ENCODE results near the gene S100A4. TPM values are rescaled to one million over a fixed set of nuclear protein-coding genes. Genes with fewer than 3 reads are reported as not detected.

The S100A4 gene
- total and polyA plus RNA-seq, 2 donors: 76.8 to 305 TPM

- Histone ChIP-seq H3K27ac (ENCODE audit: low read depth in 1 of 2, low read length in 1 of 2) (no peak overlapping the region), H3K4me3 (ENCODE audit: low read length in 2 of 2) (no peak overlapping the region), H3K9me3 (ENCODE audit: control insufficient read depth in 2 of 2, insufficient read depth in 1 of 2, low read length in 1 of 2) (no peaks in the 10 kb centered on the region), H3K27me3 (ENCODE audit: control insufficient read depth in 2 of 2, insufficient read depth in 1 of 2, low read length in 1 of 2) (no peaks in the 10 kb centered on the region), H3K4me1 (ENCODE audit: control insufficient read depth in 2 of 2, insufficient read depth in 2 of 2, low read length in 2 of 2) (peaks cover 0 to 3% of the 10 kb centered on the region in 2 donors), H3K36me3 (ENCODE audit: control insufficient read depth in 2 of 2, insufficient read depth in 2 of 2, low read length in 1 of 2) (no peaks in the 10 kb centered on the region)
- no peak for DNase-seq (ENCODE audit: low read depth in 6 of 9, low spot score in 9 of 9)
- WGBS: 94% methylated on average over 3 of the region's 3 CpGs
Measured at GRCh38 chr1:153509036-153509435, 36.6 kb downstream of the S100A4 start.

GRCh38 chr1:153507926-153508583, 37.6 kb downstream of the S100A4 start:
- no peaks in the 10 kb centered on the region for H3K27me3 ChIP-seq (ENCODE audit: control insufficient read depth in 2 of 2, insufficient read depth in 1 of 2, low read length in 1 of 2)
- H3K4me1 ChIP-seq (ENCODE audit: control insufficient read depth in 2 of 2, insufficient read depth in 2 of 2, low read length in 2 of 2): peaks cover 0 to 3% of the 10 kb centered on the region in 2 donors
- H3K27ac ChIP-seq (ENCODE audit: low read depth in 1 of 2, low read length in 1 of 2): no peak overlapping the region
- H3K9me3 ChIP-seq (ENCODE audit: control insufficient read depth in 2 of 2, insufficient read depth in 1 of 2, low read length in 1 of 2): no peaks in the 10 kb centered on the region
- no peak for DNase-seq (ENCODE audit: low read depth in 6 of 9, low spot score in 9 of 9)
- no peak overlapping the region for H3K4me3 ChIP-seq (ENCODE audit: low read length in 2 of 2)
- WGBS: 93% methylated on average over 11 of the region's 11 CpGs
- no peaks in the 10 kb centered on the region for H3K36me3 ChIP-seq (ENCODE audit: control insufficient read depth in 2 of 2, insufficient read depth in 2 of 2, low read length in 1 of 2)

- no peak overlapping the region for H3K27ac ChIP-seq (ENCODE audit: low read depth in 1 of 2, low read length in 1 of 2)
- DNase-seq (ENCODE audit: low read depth in 6 of 9, low spot score in 9 of 9): no peak
- H3K9me3 ChIP-seq (ENCODE audit: control insufficient read depth in 2 of 2, insufficient read depth in 1 of 2, low read length in 1 of 2): no peaks in the 10 kb centered on the region
- no peaks in the 10 kb centered on the region for H3K27me3 ChIP-seq (ENCODE audit: control insufficient read depth in 2 of 2, insufficient read depth in 1 of 2, low read length in 1 of 2)
- no peak overlapping the region for H3K4me3 ChIP-seq (ENCODE audit: low read length in 2 of 2)
- 87% methylated on average over 7 of the region's 7 CpGs for WGBS
- no peaks in the 10 kb centered on the region for H3K36me3 ChIP-seq (ENCODE audit: control insufficient read depth in 2 of 2, insufficient read depth in 2 of 2, low read length in 1 of 2)
- peaks cover 0 to 3% of the 10 kb centered on the region in 2 donors for H3K4me1 ChIP-seq (ENCODE audit: control insufficient read depth in 2 of 2, insufficient read depth in 2 of 2, low read length in 2 of 2)
Measured at GRCh38 chr1:153506831-153507413, 38.7 kb downstream of the S100A4 start.

- Histone ChIP-seq H3K27ac (ENCODE audit: low read depth in 1 of 2, low read length in 1 of 2) (no peak overlapping the region), H3K4me3 (ENCODE audit: low read length in 2 of 2) (no peak overlapping the region), H3K36me3 (ENCODE audit: control insufficient read depth in 2 of 2, insufficient read depth in 2 of 2, low read length in 1 of 2) (no peaks in the 10 kb centered on the region), H3K27me3 (ENCODE audit: control insufficient read depth in 2 of 2, insufficient read depth in 1 of 2, low read length in 1 of 2) (no peaks in the 10 kb centered on the region), H3K9me3 (ENCODE audit: control insufficient read depth in 2 of 2, insufficient read depth in 1 of 2, low read length in 1 of 2) (no peaks in the 10 kb centered on the region), H3K4me1 (ENCODE audit: control insufficient read depth in 2 of 2, insufficient read depth in 2 of 2, low read length in 2 of 2) (peaks cover 0 to 3% of the 10 kb centered on the region in 2 donors)
- no peak for DNase-seq (ENCODE audit: low read depth in 6 of 9, low spot score in 9 of 9)
- 96% methylated on average over 5 of the region's 5 CpGs for WGBS
Measured at GRCh38 chr1:153506386-153506785, 39.2 kb downstream of the S100A4 start.

- Histone ChIP-seq H3K4me3 (ENCODE audit: low read length in 2 of 2) (no peak overlapping the region), H3K27ac (ENCODE audit: low read depth in 1 of 2, low read length in 1 of 2) (no peak overlapping the region), H3K27me3 (ENCODE audit: control insufficient read depth in 2 of 2, insufficient read depth in 1 of 2, low read length in 1 of 2) (no peaks in the 10 kb centered on the region), H3K9me3 (ENCODE audit: control insufficient read depth in 2 of 2, insufficient read depth in 1 of 2, low read length in 1 of 2) (no peaks in the 10 kb centered on the region), H3K4me1 (ENCODE audit: control insufficient read depth in 2 of 2, insufficient read depth in 2 of 2, low read length in 2 of 2) (no peaks in the 10 kb centered on the region), H3K36me3 (ENCODE audit: control insufficient read depth in 2 of 2, insufficient read depth in 2 of 2, low read length in 1 of 2) (no peaks in the 10 kb centered on the region)
- DNase-seq (ENCODE audit: low read depth in 6 of 9, low spot score in 9 of 9): no peak
- 89% methylated on average over 1 of the region's 1 CpG for WGBS
Measured at GRCh38 chr1:153505576-153505975, 40.0 kb downstream of the S100A4 start.

GRCh38 chr1:153503766-153504165, 41.8 kb downstream of the S100A4 start:
- Histone ChIP-seq H3K27me3 (ENCODE audit: control insufficient read depth in 2 of 2, insufficient read depth in 1 of 2, low read length in 1 of 2) (no peaks in the 10 kb centered on the region), H3K9me3 (ENCODE audit: control insufficient read depth in 2 of 2, insufficient read depth in 1 of 2, low read length in 1 of 2) (no peaks in the 10 kb centered on the region), H3K4me1 (ENCODE audit: control insufficient read depth in 2 of 2, insufficient read depth in 2 of 2, low read length in 2 of 2) (no peaks in the 10 kb centered on the region), H3K4me3 (ENCODE audit: low read length in 2 of 2) (no peak overlapping the region), H3K36me3 (ENCODE audit: control insufficient read depth in 2 of 2, insufficient read depth in 2 of 2, low read length in 1 of 2) (no peaks in the 10 kb centered on the region), H3K27ac (ENCODE audit: low read depth in 1 of 2, low read length in 1 of 2) (no peak overlapping the region)
- no peak for DNase-seq (ENCODE audit: low read depth in 6 of 9, low spot score in 9 of 9)
- 90% methylated on average over 3 of the region's 3 CpGs for WGBS

GRCh38 chr1:153498746-153499145, 46.9 kb downstream of the S100A4 start:
- no peak for DNase-seq (ENCODE audit: low read depth in 6 of 9, low spot score in 9 of 9)
- Histone ChIP-seq H3K4me1 (ENCODE audit: control insufficient read depth in 2 of 2, insufficient read depth in 2 of 2, low read length in 2 of 2) (no peaks in the 10 kb centered on the region), H3K9me3 (ENCODE audit: control insufficient read depth in 2 of 2, insufficient read depth in 1 of 2, low read length in 1 of 2) (no peaks in the 10 kb centered on the region), H3K27me3 (ENCODE audit: control insufficient read depth in 2 of 2, insufficient read depth in 1 of 2, low read length in 1 of 2) (peaks cover 0 to 3% of the 10 kb centered on the region in 2 donors), H3K4me3 (ENCODE audit: low read length in 2 of 2) (no peak overlapping the region), H3K36me3 (ENCODE audit: control insufficient read depth in 2 of 2, insufficient read depth in 2 of 2, low read length in 1 of 2) (no peaks in the 10 kb centered on the region), H3K27ac (ENCODE audit: low read depth in 1 of 2, low read length in 1 of 2) (no peak overlapping the region)
- 2% methylated on average over 2 of the region's 2 CpGs for WGBS

GRCh38 chr1:153495536-153495935, 50.1 kb downstream of the S100A4 start:
- H3K4me3 ChIP-seq (ENCODE audit: low read length in 2 of 2): no peak overlapping the region
- DNase-seq (ENCODE audit: low read depth in 6 of 9, low spot score in 9 of 9): no peak
- no peaks in the 10 kb centered on the region for H3K36me3 ChIP-seq (ENCODE audit: control insufficient read depth in 2 of 2, insufficient read depth in 2 of 2, low read length in 1 of 2)
- WGBS: 91% methylated on average over 6 of the region's 6 CpGs
- H3K4me1 ChIP-seq (ENCODE audit: control insufficient read depth in 2 of 2, insufficient read depth in 2 of 2, low read length in 2 of 2): peaks cover 0 to 8% of the 10 kb centered on the region in 2 donors
- peaks cover 0 to 5% of the 10 kb centered on the region in 2 donors for H3K27me3 ChIP-seq (ENCODE audit: control insufficient read depth in 2 of 2, insufficient read depth in 1 of 2, low read length in 1 of 2)
- H3K9me3 ChIP-seq (ENCODE audit: control insufficient read depth in 2 of 2, insufficient read depth in 1 of 2, low read length in 1 of 2): no peaks in the 10 kb centered on the region
- H3K27ac ChIP-seq (ENCODE audit: low read depth in 1 of 2, low read length in 1 of 2): no peak overlapping the region

GRCh38 chr1:153494976-153495535, 50.5 kb downstream of the S100A4 start:
- no peaks in the 10 kb centered on the region for H3K9me3 ChIP-seq (ENCODE audit: control insufficient read depth in 2 of 2, insufficient read depth in 1 of 2, low read length in 1 of 2)
- no peaks in the 10 kb centered on the region for H3K36me3 ChIP-seq (ENCODE audit: control insufficient read depth in 2 of 2, insufficient read depth in 2 of 2, low read length in 1 of 2)
- H3K4me3 ChIP-seq (ENCODE audit: low read length in 2 of 2): no peak overlapping the region
- H3K27me3 ChIP-seq (ENCODE audit: control insufficient read depth in 2 of 2, insufficient read depth in 1 of 2, low read length in 1 of 2): peaks cover 0 to 6% of the 10 kb centered on the region in 2 donors
- 50% methylated on average over 6 of the region's 6 CpGs for WGBS
- H3K27ac ChIP-seq (ENCODE audit: low read depth in 1 of 2, low read length in 1 of 2): no peak overlapping the region
- peak in 8 of 9 donors; percentile 26 to 74 (median 46) for DNase-seq (ENCODE audit: low read depth in 6 of 9, low spot score in 9 of 9)
- H3K4me1 ChIP-seq (ENCODE audit: control insufficient read depth in 2 of 2, insufficient read depth in 2 of 2, low read length in 2 of 2): peaks cover 0 to 8% of the 10 kb centered on the region in 2 donors

All from thymus (tissue), 11 donors.